Activated CD4-positive, alpha-beta T cell treated with anti-CD3 and anti-CD28 coated beads for 24 hours (primary cell): Measurements from ENCODE around the gene GAPVD1.
"Not testable (repeated sequence)": the region's sequence is repeated elsewhere in the genome, so short reads cannot be mapped to it uniquely, and the experiment has no call there.

Experiments
- DNase-seq, 2 donors: peaks; one replicate each; pipeline ENCODE4 v3.0.0-alpha.2; 2020; ENCODE audit warnings: low read depth in 2 of 2

Gene GAPVD1

DNA sequence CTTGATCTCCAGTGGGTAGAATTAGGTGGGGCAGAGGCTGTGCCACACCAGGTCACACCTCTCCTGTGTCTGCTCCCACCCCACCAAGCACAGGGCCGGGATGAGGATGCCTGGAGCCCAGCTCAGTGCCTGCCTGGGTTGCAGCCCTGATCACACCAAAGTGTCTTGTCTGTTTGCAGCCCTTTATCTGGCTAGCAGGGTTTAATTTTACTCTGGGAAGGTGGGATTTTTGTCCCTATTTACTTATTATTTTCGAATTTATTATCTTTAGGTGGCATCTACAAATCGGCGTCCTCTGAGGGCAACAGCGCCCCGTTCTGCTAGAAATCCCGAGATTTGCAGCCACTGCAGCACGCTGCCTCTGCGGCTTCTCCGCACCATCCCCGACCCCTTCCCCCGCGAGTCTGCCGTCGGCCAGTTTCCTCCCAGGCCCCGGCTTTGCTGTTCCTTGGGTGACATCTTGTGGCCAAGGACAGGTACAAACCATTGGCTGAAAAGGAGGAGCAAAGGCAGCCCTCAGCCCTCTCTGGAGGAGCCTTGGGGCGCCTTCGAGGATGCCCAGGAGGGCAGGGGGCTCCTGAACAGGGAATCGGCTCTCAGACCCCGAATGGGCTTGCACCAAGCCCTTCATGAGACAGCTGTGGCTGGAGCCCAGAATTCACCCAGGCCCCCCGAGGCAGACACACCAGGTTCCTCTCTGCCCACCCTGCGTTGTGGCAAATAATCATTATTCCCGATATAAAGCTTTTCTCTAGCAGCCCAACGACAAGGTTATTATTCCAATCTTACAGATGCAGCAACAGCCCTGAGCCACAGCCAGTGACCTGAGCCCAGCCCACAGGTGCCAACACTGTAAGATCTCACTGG is 113.0 kb downstream of the GAPVD1 start:
- DNase-seq, result peak; percentile 52 to 55

DNA sequence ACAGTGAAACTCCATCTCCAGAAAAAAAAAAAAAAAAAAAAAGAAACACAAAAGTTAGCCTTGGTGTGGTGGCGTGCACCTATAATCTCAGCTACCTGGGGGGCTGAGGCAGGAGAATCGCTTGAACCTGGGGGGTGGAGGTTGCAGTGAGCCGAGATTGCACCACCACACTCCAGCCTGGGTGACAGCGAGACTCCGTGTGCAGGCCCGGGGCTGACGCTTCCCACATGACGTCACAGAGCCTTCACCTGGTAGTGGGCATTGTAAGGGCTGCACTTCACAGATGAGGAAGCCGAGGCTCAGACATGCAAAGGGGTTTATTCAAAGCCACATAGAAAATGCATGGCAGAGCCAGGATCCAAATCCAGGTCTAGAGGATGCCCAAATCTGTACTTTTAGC is 114.2 kb downstream of the GAPVD1 start:
- no peak for DNase-seq

DNA sequence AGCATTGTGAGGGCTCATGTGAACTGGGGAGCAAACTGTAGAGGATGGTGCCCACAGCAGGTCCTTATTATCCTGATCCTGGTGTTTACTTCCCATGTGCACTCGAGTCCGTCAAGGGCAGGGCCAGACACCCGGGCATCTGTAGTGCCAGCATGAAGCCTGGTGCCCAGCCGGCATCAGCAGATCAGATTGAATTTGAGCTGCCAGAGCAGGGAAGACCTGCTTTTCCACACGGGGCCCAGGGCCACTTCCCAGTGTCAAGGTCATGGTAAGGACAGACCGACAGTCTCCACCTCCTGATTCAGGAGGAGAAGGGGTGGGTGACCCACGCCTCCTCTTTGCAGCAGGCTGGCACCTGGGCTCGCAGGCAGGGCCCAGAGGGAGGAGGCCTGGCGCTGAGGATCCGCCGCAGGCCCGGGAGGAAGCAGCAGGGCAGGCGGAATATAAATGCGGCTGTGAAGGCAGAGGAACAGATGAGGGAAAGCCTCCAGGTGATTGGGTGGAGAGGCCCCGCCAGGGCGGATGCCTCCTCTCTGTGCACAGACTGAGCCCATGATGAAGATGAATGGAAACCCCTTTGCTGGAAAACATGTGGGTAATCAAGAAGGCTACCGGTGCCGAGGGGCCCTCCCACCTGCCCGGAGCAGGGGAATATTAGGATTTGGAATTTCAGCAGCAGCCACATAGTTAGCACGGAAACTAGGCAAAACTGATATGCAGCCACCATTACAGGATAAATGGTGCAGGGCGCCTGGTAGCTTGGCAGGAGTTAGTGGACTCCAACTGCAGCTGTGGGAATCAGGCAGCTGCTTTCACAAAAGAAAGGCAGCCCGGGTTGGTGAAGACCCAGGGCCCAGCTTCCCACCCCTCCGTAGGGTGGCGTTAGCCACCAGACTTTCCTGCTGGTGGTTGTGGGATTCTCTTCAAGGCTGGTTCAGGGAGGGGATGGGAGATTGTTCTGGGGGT is 114.9 kb downstream of the GAPVD1 start:
- DNase-seq, result no peak

DNA sequence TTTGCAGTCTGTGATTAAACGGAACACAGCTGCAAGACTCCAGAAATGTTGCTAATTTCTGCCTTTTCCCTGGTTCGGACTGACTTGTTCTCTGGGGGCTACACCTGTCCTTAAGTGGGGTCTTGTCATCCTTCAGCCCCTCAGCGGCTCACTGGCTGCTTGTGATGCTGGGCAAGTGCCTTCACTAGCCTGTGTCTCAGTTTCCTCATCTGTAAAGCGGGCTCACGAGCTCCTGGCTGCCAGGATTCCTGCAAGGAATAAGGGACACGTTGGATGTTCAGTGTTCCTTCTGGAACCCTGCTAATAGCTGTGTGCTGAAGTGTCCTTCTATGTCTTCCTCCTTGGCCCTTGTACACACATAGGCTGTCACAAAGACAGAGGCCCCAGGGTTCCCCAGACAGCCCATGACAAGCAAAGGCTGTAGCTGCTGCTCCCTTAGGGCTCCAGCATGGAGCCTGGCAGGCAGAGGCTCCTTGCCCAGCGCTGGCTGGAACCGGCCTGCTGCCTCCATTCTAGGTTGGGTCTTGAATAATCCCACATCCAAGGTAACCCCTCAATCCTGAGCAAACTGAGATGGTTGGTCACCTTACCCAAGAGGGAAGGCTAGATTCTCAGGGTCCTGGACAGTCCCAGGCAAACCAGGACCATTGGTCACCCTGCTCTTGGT is 116.1 kb downstream of the GAPVD1 start:
- no peak for DNase-seq

DNA sequence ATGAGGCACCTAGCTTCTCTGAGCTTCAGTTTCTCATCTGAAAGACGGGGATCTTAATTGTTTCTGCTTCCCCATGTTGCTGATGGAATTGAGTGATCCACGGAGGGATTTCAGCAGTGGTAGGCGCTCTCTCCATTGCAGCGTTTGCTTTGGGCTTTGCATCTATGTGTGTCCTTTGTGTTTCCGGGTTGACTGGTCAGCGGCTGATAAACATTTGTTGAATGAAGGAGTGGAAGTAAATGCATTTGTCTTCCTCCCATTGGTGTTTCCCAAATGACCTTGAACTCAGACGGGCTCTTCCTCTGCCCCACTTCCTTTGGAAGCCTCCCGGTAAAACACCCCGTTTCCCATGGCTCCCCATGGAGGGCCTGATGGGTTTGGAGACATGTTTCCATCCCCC is 117.2 kb downstream of the GAPVD1 start:
- no peak for DNase-seq

DNA sequence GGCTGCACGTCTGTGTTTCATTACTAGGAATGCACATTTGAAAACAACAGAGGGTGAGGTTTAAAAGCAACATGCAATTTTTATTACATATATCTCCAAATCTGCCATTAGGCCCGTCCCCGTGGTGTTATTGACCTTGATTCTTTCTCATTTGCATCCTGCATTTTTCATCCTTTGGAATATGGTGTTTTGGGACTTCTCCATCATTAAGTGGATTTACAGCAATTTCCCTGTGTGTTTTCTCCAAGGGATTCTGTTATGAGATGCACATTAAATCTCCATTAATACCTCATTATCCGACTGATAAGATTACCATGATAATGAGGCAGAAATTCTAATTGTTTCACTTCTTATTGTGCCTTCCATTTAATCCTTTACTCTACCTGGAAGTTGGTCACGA is 117.6 kb downstream of the GAPVD1 start:
- DNase-seq, result no peak

DNA sequence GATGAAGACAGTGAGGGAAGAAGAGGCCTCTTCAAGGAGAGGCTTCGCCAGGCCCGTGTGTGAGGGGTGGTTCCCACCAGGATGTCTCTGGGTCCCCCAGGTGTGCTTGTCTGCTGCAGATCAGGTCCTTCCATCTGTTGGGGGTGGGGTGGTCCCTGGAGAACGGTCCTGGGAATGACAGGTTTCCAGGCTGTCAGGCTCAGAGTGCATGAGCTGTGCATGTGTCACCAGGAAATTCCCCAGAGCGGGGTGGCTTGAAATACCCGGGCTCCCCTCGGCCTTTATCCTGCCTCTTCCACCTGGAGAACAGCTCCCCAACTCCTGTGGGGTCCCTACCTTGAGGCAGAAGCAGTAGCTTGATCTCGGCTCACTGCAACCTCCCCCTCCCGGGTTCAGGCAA is 118.8 kb downstream of the GAPVD1 start:
- DNase-seq, result no peak

DNA sequence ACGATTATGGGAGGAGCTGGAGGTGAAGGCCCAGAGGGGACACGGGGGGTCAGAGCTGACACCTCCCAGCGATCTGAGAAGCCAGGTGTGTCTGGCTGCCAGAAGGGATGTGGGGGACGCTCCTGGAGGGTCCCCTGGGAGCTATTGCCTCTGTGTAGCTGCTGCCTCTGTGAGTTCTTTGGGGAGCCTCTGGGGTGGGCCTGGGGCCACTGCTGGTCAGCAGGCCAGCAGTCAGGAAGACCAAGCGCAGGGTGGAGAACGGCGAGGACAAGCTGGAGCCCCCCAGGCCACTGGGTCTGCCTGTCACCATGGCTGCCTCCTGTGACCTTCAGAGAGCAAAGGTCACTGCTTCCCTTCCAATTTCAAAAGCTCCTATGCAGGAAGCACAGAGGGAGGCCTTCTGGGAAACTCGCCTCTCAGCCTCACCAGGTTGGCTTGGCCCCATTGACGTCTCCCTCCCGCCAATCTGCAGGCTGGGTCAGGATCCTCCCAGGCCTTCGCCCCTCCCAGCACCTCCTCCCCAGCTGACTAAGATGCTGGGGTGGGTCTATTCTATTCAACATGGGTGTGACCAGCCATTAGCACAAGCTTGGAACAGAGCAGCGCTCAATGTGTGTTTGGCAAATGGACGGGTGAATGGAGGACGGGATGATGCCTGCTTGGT is 126.4 kb downstream of the GAPVD1 start:
- DNase-seq, result no peak

DNA sequence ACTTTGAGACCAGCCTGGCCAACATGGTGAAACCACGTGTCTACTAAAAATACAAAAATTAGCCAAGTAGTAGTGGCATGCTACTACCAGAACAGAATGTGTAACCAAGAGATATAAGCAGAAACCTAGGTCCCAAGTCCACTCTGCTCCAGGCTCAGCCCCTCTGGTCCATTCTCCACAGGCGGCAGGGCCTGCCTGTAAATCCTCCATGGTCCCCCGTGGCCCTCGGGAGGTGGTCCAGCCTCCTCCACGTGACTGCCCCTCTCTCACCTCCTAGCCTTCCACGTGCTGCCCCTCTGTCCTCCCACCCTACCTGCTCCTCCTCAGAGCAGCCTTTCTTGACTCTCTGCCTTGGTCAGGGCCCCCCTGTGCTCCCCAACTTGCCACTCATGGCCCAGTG is 127.4 kb downstream of the GAPVD1 start:
- no peak for DNase-seq

DNA sequence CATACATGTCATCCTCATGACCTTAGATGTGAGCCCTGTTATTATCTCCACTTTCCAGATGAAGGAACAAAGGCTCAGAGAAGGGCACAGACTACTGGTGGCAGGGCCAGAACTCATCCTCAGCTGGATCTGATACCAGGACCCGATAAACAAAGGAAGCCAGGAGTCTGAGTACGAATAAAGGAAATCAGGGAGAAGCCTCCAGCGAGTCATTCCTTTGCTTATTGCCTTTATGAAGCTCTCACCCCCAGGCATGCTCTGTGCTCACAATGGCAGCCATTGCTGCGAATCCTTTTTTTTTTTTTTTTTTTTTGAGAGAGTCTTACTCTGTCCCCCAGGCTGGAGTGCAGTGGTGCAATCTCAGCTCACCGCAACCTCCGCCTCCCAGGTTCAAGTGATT is 130.1 kb downstream of the GAPVD1 start:
- DNase-seq, result no peak

DNA sequence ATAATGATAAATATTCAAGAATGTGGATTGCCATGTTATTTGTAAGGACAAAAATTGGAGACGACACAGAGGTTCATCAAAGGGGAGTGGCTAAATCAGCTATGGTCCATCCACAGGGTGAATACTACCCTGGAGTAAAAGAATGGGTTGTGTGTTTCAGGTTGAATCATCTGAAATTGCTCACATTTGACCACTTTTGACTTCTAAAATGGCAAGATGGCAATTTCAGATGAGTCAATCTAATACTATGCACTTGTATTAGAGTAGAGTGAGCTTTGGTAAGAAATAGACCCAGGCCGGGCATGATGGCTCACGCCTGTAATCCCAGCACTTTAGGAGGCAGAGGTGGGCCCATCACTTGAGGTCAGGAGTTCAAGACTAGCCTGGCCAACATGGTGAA is 131.8 kb downstream of the GAPVD1 start:
- DNase-seq, result no peak

DNA sequence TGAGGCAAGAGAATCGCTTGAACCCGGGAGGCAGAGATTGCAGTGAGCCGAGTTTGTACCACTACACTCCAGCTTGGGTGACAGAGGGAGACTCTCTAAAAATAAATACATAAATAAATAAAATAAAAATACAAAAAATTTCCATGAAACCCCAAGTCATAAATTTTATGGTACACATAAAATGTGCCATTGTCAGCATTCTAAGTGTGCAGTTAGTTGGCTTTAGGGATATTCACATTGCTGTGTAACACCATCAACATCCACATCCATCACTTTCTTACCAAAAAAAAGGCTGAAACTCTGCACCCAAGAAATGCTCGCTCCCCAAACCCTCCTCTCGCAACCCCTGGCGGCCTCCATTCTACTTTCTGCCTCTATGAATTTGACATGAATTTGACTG is 135.2 kb downstream of the GAPVD1 start:
- no peak for DNase-seq

DNA sequence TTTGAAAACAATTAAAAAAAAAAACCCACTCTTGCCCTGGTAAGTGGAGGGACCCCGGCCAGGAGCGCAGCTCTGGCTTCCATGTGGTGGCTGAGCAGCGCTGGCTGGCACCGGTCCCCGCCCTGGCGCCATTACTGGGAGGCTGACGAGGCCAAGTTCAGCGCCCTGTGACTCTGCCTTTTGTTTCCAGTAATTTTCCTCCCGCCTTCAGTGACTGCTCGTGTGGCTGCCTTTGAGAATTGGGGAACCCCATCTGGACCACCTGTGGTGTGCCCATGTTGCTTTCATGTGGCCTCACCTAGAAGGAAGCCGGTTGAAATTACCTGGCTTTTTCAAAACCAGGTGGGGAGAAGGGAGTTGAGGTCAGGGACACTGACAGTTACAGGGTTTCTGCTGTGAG is 136.1 kb downstream of the GAPVD1 start:
- DNase-seq, result no peak

DNA sequence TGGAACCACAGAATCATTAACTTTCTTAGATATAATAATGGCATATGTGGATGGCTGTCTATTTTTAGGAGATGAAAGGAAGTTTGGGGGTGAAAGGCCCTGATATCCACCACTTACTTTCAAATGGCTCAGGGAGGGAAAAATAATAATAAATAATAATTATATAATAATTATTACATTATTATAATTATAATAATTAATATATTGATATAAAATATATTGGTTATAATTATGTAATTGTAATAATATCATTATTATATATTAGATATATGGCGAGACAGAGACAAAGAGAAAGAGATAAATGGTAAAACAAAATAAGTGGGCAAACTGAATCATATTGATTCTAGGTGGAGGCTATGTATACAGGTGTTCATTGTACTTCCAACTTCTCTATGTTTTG is 136.6 kb downstream of the GAPVD1 start:
- DNase-seq, result no peak

DNA sequence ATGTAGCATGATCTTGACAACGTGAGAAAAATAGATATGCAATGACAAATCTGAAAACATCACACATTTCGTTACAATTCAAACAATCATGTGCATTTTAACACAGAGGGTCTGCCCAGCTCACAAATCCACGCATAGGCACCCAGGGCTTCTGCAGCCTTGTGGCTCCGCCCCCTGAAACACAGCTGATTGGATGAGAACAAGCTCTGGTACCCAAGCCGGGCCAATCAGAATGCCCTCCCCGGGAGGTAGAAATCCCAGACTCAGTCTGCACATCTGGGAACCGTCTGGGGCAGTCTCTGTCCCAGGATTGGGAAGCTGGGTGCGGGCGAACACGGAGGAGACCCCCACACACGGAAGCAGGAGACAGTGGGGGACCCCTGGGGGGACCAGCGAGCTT is 137.5 kb downstream of the GAPVD1 start:
- no peak for DNase-seq

DNA sequence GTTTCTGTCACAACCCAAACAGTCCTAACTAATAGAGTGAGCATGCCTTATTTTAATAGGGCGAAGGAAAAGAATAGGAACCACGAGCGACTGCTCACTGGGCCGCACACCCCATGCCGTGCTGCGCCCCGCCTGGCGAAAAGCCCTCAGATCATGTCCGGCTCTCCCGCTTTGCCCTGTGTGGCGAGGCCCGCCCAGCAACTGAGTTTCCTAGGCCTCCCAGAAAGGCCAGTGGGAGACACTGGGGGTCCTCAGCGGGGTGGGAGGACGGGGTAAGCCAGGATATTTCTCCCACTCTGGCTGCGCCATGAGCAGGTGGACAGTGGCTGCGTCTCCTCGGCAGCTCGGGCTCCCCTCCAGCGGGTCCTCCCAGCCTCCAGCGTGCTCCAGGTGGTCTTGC is 138.0 kb downstream of the GAPVD1 start:
- no peak for DNase-seq

DNA sequence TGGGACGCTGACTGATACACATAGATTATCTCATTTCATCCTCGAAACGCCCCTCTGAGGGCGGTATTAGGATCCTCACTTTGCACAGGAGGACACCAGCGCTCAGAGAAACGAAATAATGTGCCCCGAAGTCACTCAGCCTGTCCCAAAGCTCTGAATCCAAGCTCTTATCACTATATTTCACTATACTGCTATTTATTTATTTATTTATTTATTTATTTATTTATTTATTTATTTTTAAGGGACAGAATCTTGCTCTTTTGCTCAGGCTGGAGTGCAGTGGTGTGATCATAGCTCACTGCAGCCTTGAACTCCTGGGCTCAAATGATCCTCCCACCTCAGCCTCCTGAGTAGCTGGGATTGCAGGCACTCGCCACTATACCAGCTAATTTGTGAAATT is 138.6 kb downstream of the GAPVD1 start:
- not testable (repeated sequence) for DNase-seq

DNA sequence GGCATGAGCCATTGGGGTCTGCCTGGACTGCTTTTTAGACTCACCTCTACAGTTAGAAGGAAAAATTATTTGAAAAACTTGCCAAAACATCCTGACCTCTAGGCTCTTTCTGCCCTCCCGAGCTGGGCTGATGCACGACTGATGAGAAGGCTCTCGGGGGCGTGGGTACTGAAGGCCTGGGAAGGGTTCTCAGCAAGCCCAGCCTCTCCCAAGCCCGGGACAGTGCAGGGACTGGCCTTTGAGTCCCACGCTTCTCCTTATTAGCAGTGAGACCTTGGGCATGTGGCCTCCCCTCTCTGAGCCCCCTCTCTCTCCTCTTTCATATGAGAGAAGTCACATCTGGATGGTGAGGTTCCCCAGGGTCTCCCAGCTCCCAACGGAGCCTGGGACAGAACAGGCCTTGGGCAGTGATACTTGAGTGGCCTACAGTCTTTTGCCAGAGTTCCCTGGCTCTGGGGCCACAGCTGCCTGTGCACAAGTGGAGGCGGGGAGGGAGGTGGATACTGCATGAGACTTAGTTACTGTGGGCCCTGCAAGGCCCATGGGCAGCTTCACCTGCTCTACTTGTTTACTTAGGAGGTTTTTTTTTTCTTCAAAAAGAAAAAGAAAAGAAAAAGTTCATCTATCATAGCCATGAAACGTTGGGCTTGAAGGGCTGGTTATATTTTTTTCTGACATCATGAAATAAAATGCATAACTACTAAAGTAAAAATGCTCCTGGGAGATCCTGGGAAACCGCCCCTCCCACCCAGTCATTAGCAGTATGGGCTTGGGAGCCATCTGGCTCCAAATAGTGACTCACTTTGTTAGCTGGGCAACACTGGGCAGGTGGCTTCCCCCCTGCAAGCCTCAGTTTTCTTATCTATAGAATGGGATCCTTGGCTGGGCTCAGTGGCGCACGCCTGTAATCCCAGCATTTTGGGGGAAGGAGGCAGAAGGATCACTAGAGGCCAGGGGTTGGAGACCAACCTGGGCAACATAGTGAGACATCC is 139.4 kb downstream of the GAPVD1 start:
- no peak for DNase-seq

DNA sequence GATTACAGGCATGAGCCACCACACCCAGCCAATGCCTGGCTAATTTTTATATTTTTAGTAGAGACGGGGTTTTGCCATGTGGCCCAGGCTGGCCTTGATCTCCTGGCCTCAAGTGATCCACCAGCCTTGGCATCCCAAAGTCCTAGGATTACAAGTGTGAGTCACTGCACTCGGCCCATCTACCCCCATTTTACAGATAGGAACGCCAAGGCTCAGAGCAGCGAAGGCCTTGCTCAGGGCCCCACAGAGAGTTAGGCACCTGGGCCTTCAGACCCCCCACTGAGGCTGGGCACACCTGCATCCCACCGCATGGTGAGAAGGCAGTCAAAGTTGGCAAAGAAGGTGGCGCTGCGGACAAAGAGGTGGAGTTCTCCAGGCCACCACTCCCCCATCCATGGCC is 143.1 kb downstream of the GAPVD1 start:
- no peak for DNase-seq
